ENCODE data around the gene AIG1.
"Not testable (repeated sequence)": the region's sequence is repeated elsewhere in the genome, so short reads cannot be mapped to it uniquely, and the experiment has no call there.

The AIG1 gene

DNA sequence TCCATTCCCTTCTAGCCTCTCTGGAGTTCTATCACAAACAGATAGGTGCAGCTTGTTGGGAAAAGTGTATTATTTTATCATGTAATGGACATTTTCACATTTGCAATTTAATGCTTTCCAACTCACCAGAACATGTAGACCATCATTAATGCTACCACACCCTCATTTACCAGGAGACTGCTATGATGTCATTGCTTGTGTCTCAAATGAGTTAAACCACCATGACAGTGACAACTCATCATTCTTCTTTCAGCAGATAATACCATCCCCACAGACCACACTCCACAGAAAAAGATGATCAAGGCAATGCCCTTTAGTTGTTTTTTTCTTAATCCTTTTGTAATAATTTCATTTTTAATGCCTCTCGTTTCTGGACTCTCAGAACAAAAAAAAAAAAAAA, 168.7 kb downstream of the AIG1 start:
- DNase-seq (ENCODE audit: low read depth, low spot score): no peak

GRCh38 chr6:143232849-143233248, 172.2 kb downstream of the AIG1 start:
- no peak for DNase-seq (ENCODE audit: low read depth, low spot score)

GRCh38 chr6:143233554-143234285, 173.0 kb downstream of the AIG1 start:
- DNase-seq (ENCODE audit: low read depth, low spot score): no peak

- DNase-seq (ENCODE audit: low read depth, low spot score): no peak
Observed at GRCh38 chr6:143234734-143235133, 174.0 kb downstream of the AIG1 start.

DNA sequence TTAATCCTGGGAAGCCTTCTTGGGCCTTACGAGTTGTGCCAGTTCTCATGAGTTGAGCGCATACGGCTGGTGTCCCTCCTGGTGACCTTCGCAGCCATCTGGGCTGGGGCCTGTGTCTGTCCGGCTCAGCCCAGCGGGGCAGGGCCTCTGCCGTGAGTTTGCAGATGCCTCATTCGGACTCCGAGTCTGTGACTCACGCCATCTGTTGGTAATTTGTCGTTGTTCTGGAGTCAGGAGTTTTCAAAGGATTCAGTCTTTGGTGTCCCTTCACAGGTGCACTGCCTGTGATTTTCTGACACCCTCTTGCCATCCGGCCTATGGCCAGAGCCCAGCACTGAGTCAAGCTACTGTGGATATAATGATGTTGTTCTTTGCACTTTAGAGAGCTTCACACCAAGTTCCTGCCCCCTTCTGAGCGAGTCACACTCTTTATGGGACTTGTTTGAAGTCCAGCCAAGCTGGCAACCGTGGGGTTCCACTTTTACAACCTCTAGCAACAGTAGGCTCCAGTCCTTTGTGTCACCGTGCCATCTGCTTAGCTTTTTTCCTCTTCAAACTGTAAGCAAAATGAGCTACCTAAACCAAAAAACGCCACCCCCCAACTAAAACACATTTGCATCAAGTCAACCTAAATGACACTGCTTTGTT, 175.6 kb downstream of the AIG1 start:
- no peak for DNase-seq (ENCODE audit: low read depth, low spot score)

GRCh38 chr6:143238306-143238705, 177.6 kb downstream of the AIG1 start:
- DNase-seq (ENCODE audit: low read depth, low spot score): no peak

DNA sequence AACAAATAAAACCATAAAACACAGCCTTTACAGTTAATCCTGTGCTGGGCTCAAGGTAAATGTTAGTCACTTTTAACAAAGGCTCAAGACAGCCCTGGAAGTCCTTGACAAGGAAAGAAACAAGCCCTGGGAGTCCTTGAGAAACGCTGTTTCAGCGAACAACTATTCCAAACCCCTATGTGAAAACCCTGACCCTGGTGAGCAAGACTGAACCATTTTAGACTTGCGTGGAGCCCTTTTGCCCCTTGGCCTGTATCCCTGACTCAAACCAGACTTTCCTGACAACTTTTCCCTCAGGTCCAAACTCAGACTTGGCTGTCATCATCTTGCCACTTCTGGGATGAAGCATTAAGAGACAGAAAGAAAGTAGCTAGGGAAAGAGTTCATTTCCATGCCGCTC, 180.4 kb downstream of the AIG1 start:
- DNase-seq (ENCODE audit: low read depth, low spot score): no peak

- no peak for DNase-seq (ENCODE audit: low read depth, low spot score)
Observed at GRCh38 chr6:143241911-143242310, 181.2 kb downstream of the AIG1 start.

DNA sequence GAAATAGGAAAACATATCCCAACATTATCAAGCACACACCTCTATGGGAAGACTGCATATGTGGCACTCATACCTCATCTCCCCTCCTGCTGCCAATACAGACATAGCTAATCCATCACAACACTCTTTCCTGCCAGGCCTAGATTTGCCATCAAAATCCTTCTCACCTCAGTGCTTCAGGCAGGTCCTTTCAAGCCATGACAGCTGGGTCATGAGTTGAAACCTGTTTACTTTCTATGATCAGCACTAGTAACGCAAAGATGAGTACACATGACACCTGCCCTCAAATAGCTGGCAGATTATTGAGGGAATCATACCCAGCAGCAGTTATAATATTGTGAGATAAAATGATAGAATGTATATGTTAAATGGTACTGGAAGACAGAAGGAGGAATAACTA, 183.1 kb downstream of the AIG1 start:
- DNase-seq (ENCODE audit: low read depth, low spot score): no peak

DNA sequence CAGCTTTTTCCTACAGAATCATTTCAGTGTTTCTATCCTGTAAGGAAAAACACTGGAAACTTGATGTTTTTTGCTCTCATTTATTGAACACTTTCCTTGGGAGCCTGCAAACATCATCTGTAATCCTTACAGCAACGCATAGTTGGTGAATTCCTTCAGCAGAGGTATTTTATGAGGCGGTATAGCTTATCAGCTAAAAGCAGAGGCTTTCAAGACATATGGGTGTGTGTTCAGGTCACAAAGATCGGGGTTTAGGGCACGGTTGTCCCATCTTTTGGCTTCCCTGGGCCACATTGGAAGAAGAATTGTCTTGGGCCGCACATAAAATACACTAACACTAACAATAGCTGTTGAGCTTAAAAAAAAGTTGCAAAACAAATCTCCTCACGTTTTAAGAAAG, 185.0 kb downstream of the AIG1 start:
- no peak for DNase-seq (ENCODE audit: low read depth, low spot score)

DNA sequence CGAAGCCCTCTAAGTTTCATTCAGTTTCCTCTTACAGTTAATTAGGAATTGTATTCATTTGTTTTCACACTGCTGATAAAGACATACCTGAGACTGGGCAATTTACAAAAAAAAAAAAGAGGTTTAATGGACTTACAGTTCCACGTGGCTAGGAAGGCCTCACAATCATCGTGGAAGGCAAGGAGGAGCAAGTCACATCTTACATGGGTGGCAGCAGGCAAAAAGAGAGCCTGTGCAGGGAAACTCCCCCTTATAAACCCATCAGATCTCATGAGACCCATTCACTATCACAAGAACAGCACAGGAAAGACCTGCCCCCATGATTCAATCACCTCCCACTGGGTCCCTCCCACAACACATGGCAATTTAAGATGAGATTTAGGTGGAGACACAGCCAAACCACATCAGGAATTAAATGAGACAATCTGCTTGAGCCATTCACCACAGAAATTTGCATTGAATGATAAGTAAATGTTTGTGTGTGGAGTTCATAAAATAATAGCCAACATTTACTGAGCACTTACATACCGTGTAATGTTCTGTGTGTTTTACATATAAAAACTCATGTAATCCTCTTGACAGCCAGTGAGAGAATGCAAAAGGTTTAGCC, 185.6 kb downstream of the AIG1 start:
- DNase-seq (ENCODE audit: low read depth, low spot score): not testable (repeated sequence)

DNA sequence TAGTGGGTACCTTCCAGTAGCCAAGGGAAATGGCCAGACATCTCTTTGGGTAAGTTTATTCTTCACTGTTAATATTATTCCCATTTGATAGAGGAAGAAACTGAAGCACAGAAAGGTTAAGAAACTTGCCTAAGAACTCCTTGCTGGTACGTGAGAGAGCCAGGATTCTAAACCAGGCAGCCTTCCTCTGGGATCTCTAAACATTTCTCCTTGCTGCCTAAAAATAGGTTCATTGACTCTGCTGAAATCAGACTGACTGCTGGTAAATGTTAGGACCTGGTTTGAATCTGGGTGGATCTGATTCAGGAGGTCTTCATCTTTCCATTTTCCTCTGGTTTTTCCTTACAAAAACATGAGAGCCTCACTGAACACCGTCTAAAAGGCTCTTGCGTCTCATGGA, 186.9 kb downstream of the AIG1 start:
- DNase-seq (ENCODE audit: low read depth, low spot score): no peak

DNA sequence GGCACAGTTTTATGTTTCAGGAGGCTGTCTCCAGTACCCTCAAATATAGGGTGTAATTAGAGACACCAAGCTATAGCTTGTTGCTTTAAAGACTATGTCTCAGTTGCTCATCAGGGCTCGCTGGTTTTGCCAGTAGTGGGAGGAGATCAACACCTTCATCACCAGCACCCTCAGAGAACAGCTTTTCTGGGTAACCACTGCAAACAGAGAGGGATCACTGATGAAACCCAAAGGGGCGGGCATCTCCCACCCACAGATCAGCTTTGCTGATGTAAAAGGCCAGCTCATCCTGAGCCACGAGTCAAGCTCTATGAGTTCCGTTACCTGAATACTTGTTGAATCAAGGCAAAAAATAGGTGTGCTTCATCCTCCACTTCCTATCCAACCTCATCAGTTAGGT, 187.7 kb downstream of the AIG1 start:
- no peak for DNase-seq (ENCODE audit: low read depth, low spot score)

GRCh38 chr6:143251288-143251687, 190.6 kb downstream of the AIG1 start:
- DNase-seq (ENCODE audit: low read depth, low spot score): no peak

- no peak for DNase-seq (ENCODE audit: low read depth, low spot score)
Observed at GRCh38 chr6:143252961-143253360, 192.3 kb downstream of the AIG1 start.

- DNase-seq (ENCODE audit: low read depth, low spot score): no peak
Observed at GRCh38 chr6:143253586-143253985, 192.9 kb downstream of the AIG1 start.

DNA sequence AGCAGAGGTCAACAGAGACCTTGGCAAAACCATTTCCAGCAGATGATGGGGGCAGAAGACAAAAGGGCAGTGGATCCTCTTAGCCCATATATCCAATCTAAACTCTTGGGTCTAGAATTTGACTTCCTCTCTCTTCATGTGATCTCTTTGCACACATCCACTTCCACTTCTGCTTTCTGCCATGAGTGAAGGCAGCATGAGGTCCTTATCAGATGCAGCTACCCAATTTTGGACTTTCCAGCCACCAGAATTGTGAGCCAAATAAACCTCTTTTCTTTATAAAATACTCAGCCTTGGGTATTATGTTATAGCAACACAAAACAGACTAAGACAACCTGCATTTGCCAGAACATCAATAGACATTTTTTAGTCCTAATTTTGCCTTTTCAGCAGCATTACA, 198.3 kb downstream of the AIG1 start:
- DNase-seq (ENCODE audit: low read depth, low spot score): no peak

- DNase-seq (ENCODE audit: low read depth, low spot score): no peak
Observed at GRCh38 chr6:143260857-143261256, 200.2 kb downstream of the AIG1 start.

DNA sequence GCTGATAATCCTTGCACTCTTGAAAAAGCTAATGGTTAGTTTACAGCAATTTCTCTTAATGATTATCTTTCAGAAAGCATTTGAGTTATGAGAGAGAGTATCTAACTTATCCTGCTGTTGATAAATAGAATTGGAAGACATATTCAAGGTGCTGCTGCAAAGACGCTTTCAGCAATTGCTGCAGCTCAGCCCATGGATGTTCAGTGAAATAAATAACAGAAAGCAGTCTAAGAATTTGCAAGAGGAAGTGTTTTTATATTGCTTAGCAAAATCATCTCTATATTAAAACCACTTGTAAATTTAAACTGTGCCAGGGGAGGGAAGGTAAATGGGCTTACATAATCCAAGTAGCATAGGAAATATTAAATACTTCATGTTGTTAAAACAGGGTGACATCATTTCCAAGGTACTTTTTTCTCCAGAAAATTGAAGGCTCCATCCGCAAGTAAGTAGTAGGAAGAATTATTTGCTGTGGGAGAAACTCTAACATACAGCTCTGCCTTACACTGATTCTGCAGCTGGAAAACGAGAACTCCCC, 201.3 kb downstream of the AIG1 start:
- DNase-seq (ENCODE audit: low read depth, low spot score): no peak

- DNase-seq (ENCODE audit: low read depth, low spot score): no peak
Observed at GRCh38 chr6:143262859-143263258, 202.2 kb downstream of the AIG1 start.

DNA sequence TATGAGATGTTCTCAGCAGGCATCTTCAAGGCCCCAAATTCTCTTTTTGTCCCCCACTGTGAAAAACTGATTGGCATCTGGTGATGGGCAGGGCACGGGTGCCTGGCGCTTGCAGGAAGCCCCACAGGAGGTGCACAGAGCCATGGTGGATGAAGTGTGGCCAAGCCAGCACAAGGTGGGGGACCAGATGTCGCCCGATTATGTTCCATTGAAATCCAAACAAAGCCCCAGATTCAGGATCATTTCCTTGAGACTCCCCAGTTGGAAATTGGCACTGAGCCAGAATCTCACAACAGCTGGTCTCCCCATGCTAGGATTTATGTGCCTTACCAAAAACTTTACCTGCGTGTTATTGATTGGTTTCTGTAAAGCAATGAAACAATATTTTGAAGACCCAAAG, 203.7 kb downstream of the AIG1 start:
- DNase-seq (ENCODE audit: low read depth, low spot score): no peak

DNA sequence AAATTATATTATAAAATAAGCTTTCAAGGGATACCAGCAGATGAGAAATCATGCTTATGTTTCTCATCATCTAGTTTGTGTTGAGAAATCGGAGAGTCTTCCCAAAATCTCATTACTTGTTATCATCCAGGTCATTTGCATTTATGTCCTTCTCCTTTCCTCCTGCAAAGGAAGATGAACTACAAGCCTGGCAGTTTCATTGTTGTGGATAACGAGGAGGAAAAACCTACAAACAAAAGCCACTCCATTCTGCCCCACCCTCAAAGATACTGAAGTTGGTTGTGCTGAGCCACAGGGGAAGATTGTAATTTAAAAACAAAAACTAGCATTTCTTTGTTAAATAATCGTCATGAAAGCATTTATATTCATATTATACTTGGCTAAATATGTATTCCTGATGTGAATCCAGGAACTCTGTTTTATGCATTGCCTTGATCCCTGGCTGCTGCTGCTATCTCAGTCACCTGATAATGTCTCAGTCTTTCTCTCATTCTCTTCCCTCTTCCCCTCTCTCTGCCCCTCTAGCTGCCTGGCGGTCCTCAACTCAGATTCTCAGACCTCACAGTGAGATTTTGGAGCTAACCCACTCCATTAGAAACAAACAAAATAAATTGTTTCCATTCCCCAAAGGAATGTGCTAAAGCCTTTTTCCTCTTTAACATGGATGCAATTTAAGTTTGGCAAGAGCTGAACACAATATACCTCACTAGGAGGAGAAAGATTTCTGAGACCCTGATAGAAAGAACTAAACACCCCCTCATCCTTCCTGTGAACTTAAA, 204.5 kb downstream of the AIG1 start:
- no peak for DNase-seq (ENCODE audit: low read depth, low spot score)

All from activated CD4-positive, CD25-positive, alpha-beta regulatory T cell treated with anti-CD3 and anti-CD28 coated beads, Interleukin-2, amount 50 U/mL, for 16 hours (primary cell).